ENCODE data around the gene SNX25.

GRCh38 chr4:185374027-185374426 is 164.6 kb downstream of the SNX25 start:
- TF ChIP-seq FOXM1 (IDR thresholded peaks at IDR 0.05; ENCODE audit: borderline replicate concordance, low read depth) (no peak), YY1 (IDR thresholded peaks at IDR 0.05; ENCODE audit: low read depth) (no peak), EP300 (IDR thresholded peaks at IDR 0.05; ENCODE audit: borderline replicate concordance) (no peak), EGR1 (IDR thresholded peaks at IDR 0.05) (no peak)
- TF ChIP-seq, protein P1, sequence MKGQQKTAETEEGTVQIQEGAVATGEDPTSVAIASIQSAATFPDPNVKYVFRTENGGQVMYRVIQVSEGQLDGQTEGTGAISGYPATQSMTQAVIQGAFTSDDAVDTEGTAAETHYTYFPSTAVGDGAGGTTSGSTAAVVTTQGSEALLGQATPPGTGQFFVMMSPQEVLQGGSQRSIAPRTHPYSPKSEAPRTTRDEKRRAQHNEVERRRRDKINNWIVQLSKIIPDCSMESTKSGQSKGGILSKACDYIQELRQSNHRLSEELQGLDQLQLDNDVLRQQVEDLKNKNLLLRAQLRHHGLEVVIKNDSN (IDR thresholded peaks at IDR 0.05): no peak

All from Ishikawa (cell line).